Keratinocyte (primary cell): ENCODE results near the gene DCAF6.

Experiments
- CTCF ChIP-seq, 3 experiments: IDR thresholded peaks in 1 of 3; conservative IDR thresholded peaks in 1 of 3; optimal IDR thresholded peaks in 1 of 3; 2 replicates in 2 of 3; 3 replicates in 1 of 3; pipeline versions ENCODE3 to v1.5.1; 2011; ENCODE audit warnings: low read length in 3 of 3, mild to moderate bottlenecking in 3 of 3, moderate library complexity in 2 of 3, control low read depth in 1 of 3, inconsistent platforms in 1 of 3; ENCODE audit not compliant: insufficient read depth in 2 of 3; ENCODE audit errors: extremely low read depth in 1 of 3
- EZH2 ChIP-seq: IDR thresholded peaks from one replicate; pipeline ENCODE4 v1.6.1; 2012; ENCODE audit warnings: inconsistent platforms, mild to moderate bottlenecking, low read length, moderate library complexity

- TF ChIP-seq CTCF (optimal IDR thresholded peaks at IDR 0.05 in 1 of 3, IDR thresholded peaks at IDR 0.05 in 1 of 3, conservative IDR thresholded peaks at IDR 0.05 in 1 of 3; ENCODE audit: extremely low read depth in 1 of 3, insufficient read depth in 2 of 3, low read length in 3 of 3), result no peak
- no peak for TF ChIP-seq EZH2
Observed at GRCh38 chr1:167957710-167958109, 21.2 kb downstream of the DCAF6 start.
